NK-92 (cell line): ENCODE results near the gene SCIN.
A peak's percentile ranks its signal among the peaks of the same experiment; 100 is the strongest.
"Not testable (repeated sequence)": the region's sequence is repeated elsewhere in the genome, so short reads cannot be mapped to it uniquely, and the experiment has no call there.

Experiments used
- DNase-seq: peaks from one replicate; lab custom pipeline; 2025; ENCODE audit not compliant: unreplicated experiment; lab: John Stamatoyannopoulos, UW

The SCIN gene

DNA sequence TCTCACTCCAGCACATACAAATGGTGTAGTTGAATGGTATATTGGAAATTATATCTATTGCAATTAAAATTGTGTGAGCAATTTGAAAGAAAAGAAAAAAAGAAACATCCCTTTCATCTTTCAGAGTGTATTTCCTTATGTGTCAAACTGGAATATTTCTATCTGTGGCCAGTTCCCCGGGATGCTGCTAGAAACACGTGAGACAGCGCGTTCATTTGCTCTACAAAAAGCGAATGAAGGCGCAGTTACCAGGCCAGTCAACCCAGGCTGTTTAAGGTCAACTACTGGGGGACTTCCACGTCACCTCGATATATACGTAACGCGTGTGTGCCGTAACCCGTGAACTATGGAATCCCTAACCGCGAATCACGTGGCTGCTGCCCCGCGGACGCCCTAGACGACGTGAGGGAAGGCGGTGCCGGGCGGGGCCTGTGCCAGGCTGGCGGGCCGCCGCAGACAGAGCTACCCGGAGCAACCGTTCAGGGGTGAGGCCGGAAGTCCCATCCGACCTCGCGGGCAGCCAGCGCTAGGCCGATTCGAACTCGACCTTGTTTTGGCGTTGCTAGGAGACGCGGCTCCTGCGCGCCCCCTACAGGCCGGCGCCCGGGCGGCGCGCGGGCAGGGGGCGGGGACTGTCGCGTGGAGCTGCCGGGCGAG is 115.8 kb downstream of the SCIN start:
- DNase-seq = peak; percentile 50

DNA sequence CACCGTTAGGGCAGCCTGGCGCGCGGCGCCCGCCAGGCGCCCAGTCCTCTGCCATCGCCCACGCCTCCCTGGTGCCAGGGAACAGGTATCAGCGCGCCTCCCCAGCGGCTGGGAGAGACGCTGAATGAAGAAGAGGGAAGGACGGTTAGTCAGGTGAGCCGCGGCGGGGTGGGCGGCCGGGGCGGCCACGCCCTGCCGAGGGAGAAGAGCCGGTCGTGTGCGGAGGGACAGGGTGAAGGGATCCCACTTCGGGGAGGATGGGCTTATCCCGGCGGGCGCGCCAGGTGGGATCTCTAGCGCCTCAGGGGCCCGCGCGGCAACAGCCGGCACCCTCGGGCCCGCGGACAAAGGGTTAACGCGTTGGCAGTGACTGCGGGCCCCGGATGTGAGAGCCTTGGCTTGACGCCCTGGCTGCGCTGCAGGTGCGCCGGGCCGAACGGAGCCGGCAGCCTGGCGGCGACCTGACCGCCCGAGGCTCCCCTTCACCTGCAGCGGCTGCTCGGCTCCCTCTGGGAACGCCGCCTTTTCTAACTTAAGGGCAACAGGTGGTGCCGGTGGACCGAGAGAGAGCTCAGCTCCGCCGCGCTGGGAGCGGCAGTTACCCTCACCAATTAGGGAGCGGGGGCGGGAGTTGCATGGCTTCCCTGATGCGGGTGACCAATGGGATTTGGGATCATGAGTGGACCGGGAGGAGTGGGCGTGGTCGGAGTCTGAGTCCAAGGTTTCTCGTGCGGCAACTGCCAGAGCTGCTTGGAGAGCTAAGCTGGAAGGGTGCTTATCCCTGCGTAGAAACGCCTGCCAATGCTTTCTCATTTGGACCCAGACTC is 116.6 kb downstream of the SCIN start, which contains the start of gene ARL4A:
Gene ARL4A (plus strand): TSS at position 743 of the 827 bp plus-strand sequence. CDS start 622 bp downstream, outside the sequence.
- peak; percentile 16 for DNase-seq

DNA sequence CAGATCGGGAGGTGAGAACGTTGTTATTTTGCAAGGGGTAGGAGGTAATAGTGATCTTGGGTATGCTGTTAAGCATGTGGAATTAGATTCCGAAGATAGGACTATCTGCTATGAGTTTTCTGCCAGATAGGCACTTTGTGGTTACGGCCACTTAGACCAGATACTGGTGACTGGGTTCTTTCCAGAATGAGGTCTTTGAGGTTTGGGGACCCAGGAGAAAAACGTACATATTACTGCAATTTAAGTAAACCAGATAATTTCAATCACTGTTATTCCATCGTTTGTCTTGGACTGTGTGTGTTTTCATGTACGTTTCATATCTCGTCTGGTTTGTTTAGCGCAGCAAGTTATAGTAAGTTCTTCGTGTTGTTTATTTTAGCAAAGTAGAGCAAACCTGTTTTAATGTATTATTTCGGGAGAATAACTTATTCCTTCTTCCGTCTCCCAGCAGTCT is 117.2 kb downstream of the SCIN start:
- DNase-seq = no peak

DNA sequence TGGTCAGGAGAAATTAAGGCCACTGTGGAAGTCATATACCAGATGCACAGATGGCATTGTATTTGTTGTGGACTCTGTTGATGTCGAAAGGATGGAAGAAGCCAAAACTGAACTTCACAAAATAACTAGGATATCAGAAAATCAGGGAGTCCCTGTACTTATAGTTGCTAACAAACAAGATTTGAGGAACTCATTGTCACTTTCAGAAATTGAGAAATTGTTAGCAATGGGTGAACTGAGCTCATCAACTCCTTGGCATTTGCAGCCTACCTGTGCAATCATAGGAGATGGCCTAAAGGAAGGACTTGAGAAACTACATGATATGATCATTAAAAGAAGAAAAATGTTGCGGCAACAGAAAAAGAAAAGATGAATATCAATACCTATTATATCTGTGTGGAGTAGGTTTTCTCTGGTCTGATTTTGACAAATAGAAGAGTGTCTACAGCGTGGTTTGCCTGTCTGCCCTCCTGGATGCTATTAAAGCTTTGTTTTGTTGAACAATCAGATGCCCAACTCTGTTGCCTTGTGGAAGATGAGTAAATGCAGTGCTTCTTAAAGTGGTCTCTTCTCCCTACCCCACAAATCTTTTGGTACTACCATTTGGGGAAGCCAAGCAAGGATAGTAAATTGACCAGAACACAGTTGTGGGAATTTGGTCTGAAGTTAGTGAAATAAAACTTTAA is 118.1 kb downstream of the SCIN start:
- DNase-seq = not testable (repeated sequence)

DNA sequence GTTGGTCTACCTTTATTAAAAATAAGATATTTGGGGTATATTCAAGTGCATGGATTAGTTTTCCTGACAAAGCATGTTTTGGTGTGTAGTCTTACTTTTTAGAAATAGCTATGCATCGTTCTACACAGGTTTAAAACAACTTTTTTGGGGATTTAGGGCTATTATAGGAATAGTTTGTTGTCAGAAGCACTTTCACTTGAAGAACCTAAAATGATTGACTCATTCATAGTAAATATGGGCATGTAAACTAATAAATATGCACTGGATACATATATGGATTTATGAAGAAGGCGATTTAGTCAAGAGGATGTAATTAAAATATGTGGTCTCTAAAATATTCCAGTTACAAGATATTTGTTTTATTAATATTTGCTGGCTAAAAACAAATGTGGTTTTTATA is 118.9 kb downstream of the SCIN start:
- no peak for DNase-seq

DNA sequence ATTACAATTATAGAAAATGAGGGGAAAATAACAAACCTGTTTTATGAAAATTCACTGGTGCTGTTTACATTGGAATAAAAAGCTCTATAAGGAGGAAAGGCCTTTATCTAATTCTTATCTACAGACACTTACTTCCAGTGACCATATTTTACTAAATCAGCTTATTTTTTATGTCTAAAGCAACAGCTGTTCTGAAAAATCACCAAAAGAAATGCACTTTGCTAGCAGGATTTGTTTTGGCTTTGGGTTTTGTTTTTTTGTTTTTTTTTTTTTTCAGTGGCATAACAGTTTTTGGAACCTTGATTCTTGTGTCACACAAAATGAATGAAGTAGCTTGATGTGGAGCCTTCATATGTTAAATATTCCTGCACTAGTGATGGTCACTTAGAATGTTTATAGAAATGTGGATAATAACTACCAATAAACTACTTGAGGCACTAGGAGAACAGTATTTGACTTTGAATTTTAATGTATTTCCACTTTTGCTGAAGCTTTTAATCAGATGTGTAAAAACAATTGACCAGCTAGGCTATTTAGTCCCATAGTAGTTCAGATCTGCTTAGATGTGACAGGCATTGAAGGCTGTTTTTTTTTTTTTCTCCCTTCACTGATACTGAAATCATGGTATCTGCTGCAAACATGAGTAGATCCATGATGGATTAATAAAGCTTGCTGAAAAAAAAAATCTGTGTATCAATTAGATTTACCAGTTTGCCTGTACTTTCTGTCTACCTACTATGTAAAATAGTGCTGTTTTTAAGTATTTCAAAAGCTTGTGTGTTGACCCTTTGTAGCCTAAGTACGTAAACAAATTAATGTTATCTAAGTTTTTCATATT is 119.7 kb downstream of the SCIN start:
- DNase-seq = no peak

DNA sequence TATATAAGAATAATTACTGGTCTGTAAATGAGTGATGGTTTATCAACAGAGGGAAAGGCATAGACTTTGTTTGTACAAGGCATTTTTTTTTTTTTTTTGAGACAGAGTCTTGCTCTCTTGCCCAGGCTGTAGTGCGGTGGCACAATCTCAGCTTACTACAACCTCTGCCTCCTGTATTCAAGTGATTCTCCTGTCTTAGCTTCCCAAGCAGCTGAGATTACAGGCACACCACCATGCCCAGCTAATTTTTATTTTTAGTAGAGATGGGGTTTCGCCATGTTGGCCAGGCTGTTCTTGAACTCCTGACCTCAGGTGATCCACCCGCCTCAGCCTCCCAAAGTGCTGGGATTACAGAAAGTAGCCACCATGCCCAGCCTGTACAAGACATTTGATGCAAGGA is 120.9 kb downstream of the SCIN start:
- DNase-seq = not testable (repeated sequence)

DNA sequence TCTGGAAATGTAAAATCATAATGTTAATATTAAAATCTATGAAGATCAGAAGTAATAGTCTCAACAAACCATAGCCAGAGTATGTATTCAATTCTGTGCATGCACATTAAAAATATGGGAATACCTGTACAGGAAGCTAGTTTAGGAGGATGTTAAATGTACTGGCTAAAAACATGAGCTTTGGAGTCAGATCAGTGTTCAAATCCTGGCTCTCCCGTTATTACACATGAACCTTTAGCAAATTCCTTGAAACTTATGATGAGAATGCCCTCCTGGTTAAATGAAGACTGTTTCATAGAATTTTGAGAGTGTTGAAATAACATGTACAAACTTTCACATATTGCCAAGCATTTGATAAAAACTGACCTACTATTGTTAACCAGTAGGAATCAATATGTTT is 121.5 kb downstream of the SCIN start:
- no peak for DNase-seq

DNA sequence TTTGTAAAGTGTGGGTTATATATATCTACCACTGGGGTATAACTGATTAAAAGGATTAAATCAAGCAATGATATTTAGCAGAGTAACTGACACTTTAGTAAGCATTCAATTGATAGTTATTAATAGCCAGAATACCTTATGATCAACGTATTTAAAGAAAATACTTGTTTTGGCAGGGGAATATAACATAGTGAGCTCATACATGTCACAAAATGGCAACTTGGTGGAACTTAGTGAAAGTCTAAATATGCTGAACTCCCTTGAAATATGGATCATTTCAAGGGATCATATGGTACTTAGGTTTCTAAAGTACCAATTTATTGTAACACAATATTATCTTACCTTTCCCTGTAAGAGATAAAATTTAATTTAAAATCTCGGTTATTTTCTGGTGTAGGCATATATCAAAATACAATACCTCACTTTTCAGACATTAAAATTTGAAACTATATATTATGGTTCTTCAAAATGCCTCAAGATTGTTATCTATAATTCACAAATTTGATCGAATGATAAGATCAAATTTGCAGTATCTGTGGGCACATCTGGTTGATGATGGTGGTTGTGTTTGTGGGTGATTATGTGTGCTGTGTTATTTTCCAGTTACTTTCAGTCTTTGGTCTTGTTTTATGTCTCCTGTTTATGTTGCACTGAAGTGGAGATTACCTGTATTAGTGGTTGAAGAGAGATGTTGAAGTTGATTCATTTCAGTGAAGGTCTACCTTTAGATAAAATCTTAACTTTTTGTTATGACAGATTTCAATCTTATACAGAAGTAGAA is 122.1 kb downstream of the SCIN start:
- DNase-seq = no peak

DNA sequence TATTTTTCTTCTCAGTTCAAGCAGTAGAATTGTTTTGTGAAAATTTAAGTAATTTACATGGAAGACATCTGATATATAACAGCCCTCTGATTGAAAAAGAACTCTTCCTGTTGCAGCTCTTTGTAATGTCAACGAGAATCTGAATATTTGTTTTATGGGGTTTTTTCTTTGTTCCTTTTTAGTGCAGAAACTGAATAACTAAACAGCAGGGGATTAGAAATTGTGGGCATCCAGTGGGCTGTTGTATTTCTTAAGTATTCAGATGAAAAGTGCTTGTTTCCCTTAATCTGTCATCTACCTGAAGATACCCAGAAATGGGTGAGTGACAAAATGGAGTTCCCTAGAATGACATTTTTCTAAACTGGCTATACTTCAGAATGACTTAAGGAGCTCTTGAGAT is 124.3 kb downstream of the SCIN start:
- no peak for DNase-seq

DNA sequence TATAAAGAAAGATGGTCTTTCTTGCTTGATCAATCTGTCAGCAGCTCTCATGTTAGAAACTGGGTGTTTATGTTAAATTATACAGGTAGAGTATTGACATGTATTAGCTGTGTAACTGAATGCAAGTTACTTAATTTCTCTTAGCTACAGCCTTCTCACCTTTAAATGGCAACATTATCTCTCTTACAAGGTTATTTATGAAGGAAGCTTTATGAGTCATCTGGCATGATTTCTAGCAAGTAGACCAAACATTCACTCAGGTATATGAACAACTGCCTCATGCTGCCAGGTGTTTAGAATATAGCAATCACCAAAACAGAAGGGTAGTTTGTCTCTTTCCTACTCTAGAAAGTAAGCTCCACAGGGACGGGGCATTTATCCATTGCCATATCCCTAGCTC is 125.4 kb downstream of the SCIN start:
- DNase-seq = no peak

DNA sequence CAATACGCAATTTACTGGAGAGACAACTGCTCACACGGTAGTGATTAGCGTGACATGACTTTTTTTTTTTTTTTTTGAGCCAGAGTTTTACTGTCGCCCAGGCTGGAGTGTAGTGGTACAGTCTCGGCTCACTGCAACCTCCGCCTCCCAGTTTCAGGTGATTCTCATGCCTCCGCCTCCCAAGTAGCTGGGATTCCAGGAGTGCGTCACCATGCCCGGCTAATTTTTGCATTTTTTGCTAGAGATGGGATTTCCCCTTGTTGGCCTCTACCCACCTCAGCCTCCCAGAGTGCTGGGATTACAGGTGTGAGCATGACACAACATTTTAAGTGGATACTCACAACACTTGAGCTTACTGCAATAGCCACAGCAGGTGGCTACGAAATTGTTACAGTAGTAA is 128.8 kb downstream of the SCIN start:
- DNase-seq = no peak

DNA sequence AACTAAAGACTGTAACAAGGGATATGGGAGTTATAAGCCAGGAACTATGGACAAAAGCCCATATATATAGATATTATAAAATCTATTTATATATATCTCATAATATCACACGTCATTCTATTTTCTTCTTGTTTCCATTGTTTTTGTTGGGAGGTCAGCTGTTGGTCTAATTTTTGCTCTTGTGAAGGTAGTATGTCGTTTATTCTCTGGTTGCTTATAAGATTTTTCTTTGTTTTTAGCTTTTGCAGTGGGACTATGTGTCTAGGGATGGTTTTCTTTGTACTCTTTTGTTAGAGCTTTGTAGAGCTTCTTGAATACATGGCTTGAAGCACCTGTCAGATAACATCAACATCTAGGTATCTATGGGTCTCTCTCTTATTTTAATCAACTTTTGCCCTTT is 130.9 kb downstream of the SCIN start:
- DNase-seq = no peak

DNA sequence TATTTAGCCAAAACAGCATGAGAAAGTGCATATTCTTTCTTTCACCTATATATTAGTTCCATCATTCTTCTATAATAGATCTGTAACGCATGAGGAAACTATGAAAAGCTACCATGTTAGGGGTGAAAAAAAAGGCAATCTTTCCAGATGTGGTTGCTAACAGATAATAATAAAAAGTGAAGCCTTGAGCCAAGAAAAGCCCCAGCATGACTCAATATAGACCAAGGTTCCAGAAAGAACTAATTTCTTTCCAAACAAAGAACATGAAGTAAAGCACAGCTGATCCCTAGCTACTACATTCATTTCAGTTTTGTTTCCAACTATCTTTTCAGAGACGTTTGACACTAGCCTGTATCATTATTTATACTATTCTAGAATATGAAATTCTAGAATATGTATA is 133.4 kb downstream of the SCIN start:
- no peak for DNase-seq

DNA sequence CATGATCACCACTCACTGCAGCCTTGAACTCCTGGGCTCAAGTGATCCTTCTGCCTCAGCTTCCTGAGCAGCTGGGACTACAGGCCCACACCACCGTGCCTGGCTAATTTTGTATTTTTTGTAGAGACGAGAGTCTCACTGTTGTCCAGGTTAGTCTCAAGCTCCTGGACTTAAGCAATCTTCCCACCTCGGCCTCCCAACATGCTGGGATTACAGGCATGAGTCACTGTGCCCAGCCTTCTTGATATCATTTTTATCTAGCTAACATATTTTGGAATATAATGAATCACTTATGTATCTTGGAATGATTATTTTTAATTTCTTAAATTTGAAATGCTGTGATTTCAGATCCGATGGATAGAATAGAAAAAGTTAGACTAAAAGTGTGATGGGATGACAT is 135.4 kb downstream of the SCIN start:
- DNase-seq = no peak

DNA sequence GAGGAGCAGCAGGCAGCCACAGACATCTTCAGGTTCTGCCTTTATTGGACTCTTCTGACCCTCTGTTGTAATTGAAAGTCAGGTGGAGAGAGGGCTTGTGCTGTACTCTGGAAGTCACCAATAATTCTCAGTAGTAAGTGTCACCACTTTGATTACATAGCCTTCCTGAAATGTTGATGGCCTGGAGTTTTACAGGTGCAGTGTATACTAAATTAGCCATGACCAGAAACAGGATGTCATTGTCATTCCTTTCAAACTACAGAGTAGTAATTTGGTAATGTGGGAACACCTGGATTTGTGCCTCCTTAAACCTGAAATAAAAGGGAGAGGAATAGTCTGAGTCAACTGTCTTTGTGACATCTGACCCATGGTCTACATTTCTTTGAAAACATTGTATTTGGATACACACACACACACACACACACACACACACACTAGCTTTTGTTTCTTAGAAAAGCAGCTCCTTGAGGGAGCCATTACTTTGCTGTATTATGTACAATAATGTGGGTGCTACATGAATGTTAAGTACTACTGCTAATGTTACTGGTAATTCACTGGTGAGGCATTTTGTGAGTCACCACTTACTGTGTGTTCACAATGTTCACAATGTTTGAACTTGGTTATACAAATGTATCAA is 136.5 kb downstream of the SCIN start:
- no peak for DNase-seq

DNA sequence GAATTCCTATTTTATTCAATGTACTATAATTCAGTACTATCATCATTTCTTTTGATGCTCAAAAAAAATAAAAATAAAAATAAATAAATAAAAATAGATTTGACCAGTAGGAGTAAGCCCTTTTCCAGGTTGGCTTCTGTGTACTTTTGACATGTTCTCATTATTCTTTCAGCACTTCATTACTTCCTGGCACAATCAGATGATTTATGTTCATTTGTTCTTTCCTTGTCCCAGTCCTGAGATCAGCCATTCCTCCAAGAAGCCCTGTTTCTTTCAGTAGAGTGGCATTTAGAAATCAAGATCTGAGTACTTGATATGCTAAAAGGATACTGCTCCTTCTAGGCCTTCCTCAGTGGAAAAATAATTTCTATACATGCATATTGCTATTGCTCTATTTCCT is 137.8 kb downstream of the SCIN start:
- no peak for DNase-seq
